Neural progenitor cell (in vitro differentiated cells): ENCODE measurements around the gene VSTM4. TPM values are rescaled to one million over a fixed set of nuclear protein-coding genes. Genes with fewer than 3 reads are reported as not detected.

Experiments
- DNase-seq: peaks from one replicate; pipeline ENCODE4 v3.0.0-alpha.2; 2016; ENCODE audit warnings: low spot score
- H2AFZ ChIP-seq: fragments of 200-600 bp; sonication (generic); replicated peaks from 2 replicates; pipeline ENCODE4 v1.6.1; 2016; ENCODE audit warnings: antibody characterized with exemption
- H3F3A ChIP-seq: fragments of 200-600 bp; sonication (generic); 2 replicates; pipeline ENCODE4 v1.6.1; 2016; ENCODE audit warnings: antibody characterized with exemption, low read depth
- H3K27ac ChIP-seq: fragments of 200-600 bp; sonication (generic); 2 replicates; pipeline ENCODE4 v1.5.1; 2016; ENCODE audit warnings: mild to moderate bottlenecking
- H3K27me3 ChIP-seq: fragments of 200-600 bp; sonication (generic); 2 replicates; pipeline ENCODE4 v1.6.1; 2016; ENCODE audit warnings: mild to moderate bottlenecking, moderate library complexity
- H3K36me3 ChIP-seq: fragments of 200-600 bp; sonication (generic); 2 replicates; pipeline ENCODE4 v1.5.1; 2016
- H3K4me1 ChIP-seq: fragments of 200-600 bp; sonication (generic); 2 replicates; pipeline ENCODE4 v1.6.1; 2016; ENCODE audit warnings: mixed run types
- H3K4me2 ChIP-seq: fragments of 200-600 bp; sonication (generic); 2 replicates; pipeline ENCODE4 v1.6.1; 2016
- H3K4me3 ChIP-seq: fragments of 200-600 bp; sonication (generic); 2 replicates; pipeline ENCODE4 v1.5.1; 2016
- H3K79me2 ChIP-seq: fragments of 200-600 bp; sonication (generic); 2 replicates; pipeline ENCODE4 v1.6.1; 2016; ENCODE audit warnings: low read depth
- H3K9ac ChIP-seq: fragments of 200-600 bp; sonication (generic); 2 replicates; pipeline ENCODE4 v1.6.1; 2016
- H3K9me3 ChIP-seq: fragments of 200-600 bp; sonication (generic); 2 replicates; pipeline ENCODE4 v1.5.1; 2016; ENCODE audit warnings: low read depth
- H4K20me1 ChIP-seq: fragments of 200-600 bp; sonication (generic); 2 replicates; pipeline ENCODE4 v1.6.1; 2016; ENCODE audit warnings: low read depth
- H3K27ac Mint-ChIP-seq: 3 replicates; pipeline ENCODE4 v1.8.0; 2021; ENCODE audit warnings: mixed read lengths
- H3K27me3 Mint-ChIP-seq: 2 replicates; pipeline ENCODE4 v1.8.0; 2022; ENCODE audit warnings: low read depth, mild to moderate bottlenecking, inconsistent platforms, moderate library complexity, mixed read lengths; ENCODE audit not compliant: insufficient read depth
- H3K36me3 Mint-ChIP-seq: 3 replicates; pipeline ENCODE4 v1.8.0; 2021; ENCODE audit warnings: mixed read lengths
- H3K4me1 Mint-ChIP-seq: 3 replicates; pipeline ENCODE4 v1.8.0; 2021; ENCODE audit warnings: mixed read lengths
- H3K4me3 Mint-ChIP-seq: 3 replicates; pipeline ENCODE4 v1.8.0; 2021; ENCODE audit warnings: mild to moderate bottlenecking, moderate library complexity, mixed read lengths
- H3K9me3 Mint-ChIP-seq: 3 replicates; pipeline ENCODE4 v1.8.0; 2020; ENCODE audit warnings: mixed read lengths
- EZH2 ChIP-seq: fragments of 200-600 bp; sonication (generic); IDR thresholded peaks from 2 replicates; pipeline ENCODE4 v1.6.1; 2017; ENCODE audit warnings: antibody characterized with exemption, mild to moderate bottlenecking, moderate library complexity
- EZH2phosphoT487 ChIP-seq: fragments of 200-600 bp; sonication (generic); IDR thresholded peaks from 2 replicates; pipeline ENCODE4 v1.6.1; 2017; ENCODE audit warnings: antibody characterized with exemption
- total RNA-seq: library from RNA; depleted of rRNA; stranded (reverse); fragments of >200 nt; gene quantifications from 2 replicates; pipeline ENCODE4 v1.2.3, GENCODE V29; 2015; ENCODE audit warnings: low replicate concordance
- TF ChIP-seq, protein P1 (sequence below): fragments of 200-600 bp; sonication (generic); IDR thresholded peaks from 2 replicates; pipeline ENCODE4 v1.5.1; 2017; ENCODE audit warnings: antibody characterized with exemption, mild to moderate bottlenecking

VSTM4 gene
- total RNA-seq, 1 donor from 2014 or later = 0.92 TPM

DNA sequence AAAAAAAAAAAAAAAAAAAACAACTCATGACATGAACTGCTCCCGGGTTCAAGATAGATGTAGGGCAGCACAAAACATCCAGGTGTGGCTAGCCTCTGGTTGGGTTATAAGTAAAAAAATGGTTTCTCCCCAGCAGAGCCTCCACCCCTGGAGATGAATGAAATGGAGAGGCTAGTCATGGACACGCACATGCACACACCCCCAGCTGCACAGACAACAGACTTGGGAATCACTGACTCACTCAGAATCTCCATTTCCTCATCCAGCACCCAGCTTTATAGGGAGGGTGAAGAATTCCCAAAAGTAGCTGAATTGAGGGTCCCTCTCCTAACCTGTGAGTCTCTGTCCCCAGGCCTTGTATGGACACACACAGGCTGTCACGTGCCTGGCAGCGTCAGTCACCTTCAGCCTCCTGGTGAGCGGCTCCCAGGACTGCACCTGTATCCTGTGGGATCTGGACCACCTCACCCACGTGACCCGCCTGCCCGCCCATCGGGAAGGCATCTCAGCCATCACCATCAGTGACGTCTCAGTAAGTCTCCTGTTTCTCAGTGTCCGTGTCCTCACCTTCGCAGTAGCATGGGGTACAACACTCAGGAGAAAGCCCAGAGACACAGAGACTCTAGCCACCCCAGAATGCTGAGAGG lies 140.7 kb downstream of the VSTM4 start:
- Mint-ChIP-seq H3K9me3 (peaks cover 2% of the 10 kb centered on the region), H3K36me3 (no peaks in the 10 kb centered on the region)
- no peaks in the 10 kb centered on the region for H3F3A ChIP-seq

DNA sequence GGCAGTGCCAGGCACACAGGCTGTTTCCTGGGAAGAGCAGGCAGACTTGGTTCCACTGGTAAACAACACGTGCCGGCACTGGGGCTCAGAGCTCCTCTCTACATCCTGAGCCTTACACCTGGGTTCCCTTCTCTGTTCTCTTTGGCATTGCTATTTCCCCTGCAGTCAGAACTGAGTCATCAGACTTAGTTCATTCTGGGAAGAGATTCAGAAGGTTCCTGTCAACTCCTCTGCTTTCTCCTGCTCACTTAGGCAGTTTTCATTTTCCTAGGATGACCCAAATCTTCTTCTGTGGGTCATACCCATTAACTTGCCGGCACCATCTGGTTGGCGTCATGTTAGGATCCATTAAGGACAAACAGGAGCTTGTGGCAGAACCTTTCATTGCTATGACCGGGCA lies 142.3 kb downstream of the VSTM4 start:
- TF ChIP-seq EZH2 (no peak), EZH2phosphoT487 (no peak)
- TF ChIP-seq, protein P1, sequence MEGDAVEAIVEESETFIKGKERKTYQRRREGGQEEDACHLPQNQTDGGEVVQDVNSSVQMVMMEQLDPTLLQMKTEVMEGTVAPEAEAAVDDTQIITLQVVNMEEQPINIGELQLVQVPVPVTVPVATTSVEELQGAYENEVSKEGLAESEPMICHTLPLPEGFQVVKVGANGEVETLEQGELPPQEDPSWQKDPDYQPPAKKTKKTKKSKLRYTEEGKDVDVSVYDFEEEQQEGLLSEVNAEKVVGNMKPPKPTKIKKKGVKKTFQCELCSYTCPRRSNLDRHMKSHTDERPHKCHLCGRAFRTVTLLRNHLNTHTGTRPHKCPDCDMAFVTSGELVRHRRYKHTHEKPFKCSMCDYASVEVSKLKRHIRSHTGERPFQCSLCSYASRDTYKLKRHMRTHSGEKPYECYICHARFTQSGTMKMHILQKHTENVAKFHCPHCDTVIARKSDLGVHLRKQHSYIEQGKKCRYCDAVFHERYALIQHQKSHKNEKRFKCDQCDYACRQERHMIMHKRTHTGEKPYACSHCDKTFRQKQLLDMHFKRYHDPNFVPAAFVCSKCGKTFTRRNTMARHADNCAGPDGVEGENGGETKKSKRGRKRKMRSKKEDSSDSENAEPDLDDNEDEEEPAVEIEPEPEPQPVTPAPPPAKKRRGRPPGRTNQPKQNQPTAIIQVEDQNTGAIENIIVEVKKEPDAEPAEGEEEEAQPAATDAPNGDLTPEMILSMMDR = no peak
- Histone ChIP-seq H3K4me3 (no peak overlapping the region), H3K27ac (no peak overlapping the region), H3F3A (no peaks in the 10 kb centered on the region), H3K79me2 (no peaks in the 10 kb centered on the region), H2AFZ (no peak overlapping the region), H3K4me1 (no peaks in the 10 kb centered on the region), H3K36me3 (no peaks in the 10 kb centered on the region), H3K9me3 (no peaks in the 10 kb centered on the region), H3K9ac (no peak overlapping the region), H3K4me2 (no peak overlapping the region), H4K20me1 (no peaks in the 10 kb centered on the region), H3K27me3 (no peaks in the 10 kb centered on the region)
- H3K4me1 Mint-ChIP-seq = no peaks in the 10 kb centered on the region
- H3K4me3 Mint-ChIP-seq = no peak overlapping the region
- H3K27ac Mint-ChIP-seq = no peak overlapping the region
- no peaks in the 10 kb centered on the region for H3K36me3 Mint-ChIP-seq
- H3K9me3 Mint-ChIP-seq = peaks cover 2% of the 10 kb centered on the region
- peaks cover 2% of the 10 kb centered on the region for H3K27me3 Mint-ChIP-seq
- DNase-seq = no peak

More for the DNA sequence above, 140.7 kb downstream of the VSTM4 start:
- Histone ChIP-seq H4K20me1 (no peaks in the 10 kb centered on the region), H3K4me3 (no peak overlapping the region), H3K27me3 (no peaks in the 10 kb centered on the region), H3K4me1 (no peaks in the 10 kb centered on the region), H3K79me2 (no peaks in the 10 kb centered on the region), H3K9me3 (no peaks in the 10 kb centered on the region), H3K9ac (no peak overlapping the region), H3K27ac (no peak overlapping the region), H3K4me2 (no peak overlapping the region), H2AFZ (no peak overlapping the region), H3K36me3 (no peaks in the 10 kb centered on the region)
- Mint-ChIP-seq H3K4me1 (no peaks in the 10 kb centered on the region), H3K4me3 (no peak overlapping the region), H3K27ac (no peak overlapping the region), H3K27me3 (peaks cover 5% of the 10 kb centered on the region)
- no peak for TF ChIP-seq EZH2
- TF ChIP-seq, protein P1 = no peak
- TF ChIP-seq EZH2phosphoT487 = no peak
- DNase-seq = no peak

DNA sequence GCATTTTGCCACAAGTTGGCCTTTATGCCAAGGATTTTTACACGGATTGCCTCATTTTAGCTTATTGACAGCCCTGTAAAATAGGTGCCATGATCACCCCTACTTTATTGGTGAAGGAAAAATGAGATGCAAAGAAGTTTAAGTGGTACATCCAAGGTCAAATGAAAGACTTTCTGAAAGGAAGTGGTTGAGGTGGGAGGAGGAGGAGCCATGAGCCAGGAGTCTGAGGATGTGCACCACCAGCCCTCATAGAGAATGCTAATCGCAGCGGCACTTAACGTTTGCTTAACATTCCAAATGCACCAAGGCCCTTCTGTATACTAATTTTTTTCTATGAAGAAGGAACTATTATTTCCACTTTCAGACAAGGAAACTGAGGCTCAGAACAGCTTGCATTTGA lies 144.7 kb downstream of the VSTM4 start:
- H3K79me2 ChIP-seq = no peaks in the 10 kb centered on the region
- H3K36me3 ChIP-seq = no peaks in the 10 kb centered on the region
- no peak overlapping the region for H2AFZ ChIP-seq
- no peaks in the 10 kb centered on the region for H3K36me3 Mint-ChIP-seq
- no peaks in the 10 kb centered on the region for H3K9me3 ChIP-seq
- no peak overlapping the region for H3K27ac ChIP-seq
- H3F3A ChIP-seq = no peaks in the 10 kb centered on the region
- no peak overlapping the region for H3K4me3 Mint-ChIP-seq
- no peak overlapping the region for H3K27ac Mint-ChIP-seq
- no peaks in the 10 kb centered on the region for H3K27me3 Mint-ChIP-seq
- no peak overlapping the region for H3K4me2 ChIP-seq
- no peak overlapping the region for H3K9ac ChIP-seq
- peaks cover 2% of the 10 kb centered on the region for H3K9me3 Mint-ChIP-seq
- H3K27me3 ChIP-seq = no peaks in the 10 kb centered on the region
- no peaks in the 10 kb centered on the region for H3K4me1 ChIP-seq
- H3K4me1 Mint-ChIP-seq = no peaks in the 10 kb centered on the region
- TF ChIP-seq EZH2phosphoT487 (no peak), EZH2 (no peak)
- TF ChIP-seq, protein P1 = no peak
- H4K20me1 ChIP-seq = no peaks in the 10 kb centered on the region
- no peak overlapping the region for H3K4me3 ChIP-seq
- DNase-seq = no peak
